CD14-positive monocyte (primary cell): ENCODE measurements around the gene NUBP2. TPM values are rescaled to one million over a fixed set of nuclear protein-coding genes. Genes with fewer than 3 reads are reported as not detected.

Experiments
- DNase-seq, 3 donors: peaks; one replicate each; pipeline ENCODE4 v3.0.0-alpha.2; 2011 to 2022
- H2AFZ ChIP-seq: 2 replicates; pipeline ENCODE4 v1.6.0; 2012; ENCODE audit warnings: mild to moderate bottlenecking, low read depth, low read length, inconsistent platforms; ENCODE audit not compliant: insufficient read depth, poor library complexity, severe bottlenecking
- H3K27ac ChIP-seq, 2 donors: 1 replicate in 1 of 2; 2 replicates in 1 of 2; pipeline ENCODE4 v1.5.1; 2012 to 2013; ENCODE audit warnings: low read length in 2 of 2, control low read depth in 1 of 2, inconsistent platforms in 1 of 2, low read depth in 1 of 2, mild to moderate bottlenecking in 1 of 2
- H3K27me3 ChIP-seq, 2 donors: one replicate each; pipeline versions ENCODE4 v1.6.0 to v1.6.1; 2011 to 2013; ENCODE audit warnings: low read length in 2 of 2; ENCODE audit not compliant: control insufficient read depth in 2 of 2, insufficient read depth in 2 of 2
- H3K36me3 ChIP-seq, 2 donors: replicated peaks in 1 of 2; 1 replicate in 1 of 2; 2 replicates in 1 of 2; pipeline versions ENCODE4 v1.5.1 to v1.6.1; 2012 to 2013; ENCODE audit warnings: low read length in 2 of 2, control low read depth in 1 of 2, inconsistent platforms in 1 of 2, mild to moderate bottlenecking in 1 of 2; ENCODE audit not compliant: insufficient read depth in 2 of 2, control insufficient read depth in 1 of 2
- H3K4me1 ChIP-seq, 2 donors: 1 replicate in 1 of 2; 2 replicates in 1 of 2; pipeline versions ENCODE4 v1.5.1 to v1.6.1; 2012 to 2013; ENCODE audit warnings: low read length in 2 of 2, control low read depth in 1 of 2, inconsistent platforms in 1 of 2, mild to moderate bottlenecking in 1 of 2, moderate library complexity in 1 of 2; ENCODE audit not compliant: insufficient read depth in 2 of 2, control insufficient read depth in 1 of 2
- H3K4me2 ChIP-seq: replicated peaks from 2 replicates; pipeline ENCODE3; 2012; ENCODE audit warnings: low read length, moderate library complexity, mild to moderate bottlenecking; ENCODE audit not compliant: poor library complexity, severe bottlenecking; ENCODE audit errors: extremely low read depth
- H3K4me3 ChIP-seq, 3 experiments: fragments of 200-600 bp in 1 of 3; sonication (generic) in 1 of 3; replicated peaks in 1 of 3; 1 replicate in 2 of 3; 2 replicates in 1 of 3; pipeline ENCODE4 v1.5.1; 2011 to 2013; ENCODE audit warnings: low read length in 3 of 3, mild to moderate bottlenecking in 3 of 3, control low read depth in 2 of 3, low read depth in 2 of 3, inconsistent platforms in 1 of 3, moderate library complexity in 1 of 3
- H3K79me2 ChIP-seq: 2 replicates; pipeline ENCODE4 v1.6.0; 2012; ENCODE audit warnings: mild to moderate bottlenecking, control low read depth, inconsistent platforms, low read length, moderate library complexity; ENCODE audit not compliant: insufficient read depth
- H3K9ac ChIP-seq: 2 replicates; pipeline ENCODE4 v1.6.0; 2017; ENCODE audit warnings: low read length, mild to moderate bottlenecking; ENCODE audit not compliant: insufficient read depth, poor library complexity, severe bottlenecking
- H3K9me3 ChIP-seq, 2 donors: replicated peaks in 1 of 2; 1 replicate in 1 of 2; 2 replicates in 1 of 2; pipeline versions ENCODE4 v1.5.1 to v1.6.1; 2012 to 2013; ENCODE audit warnings: low read length in 2 of 2, control low read depth in 1 of 2; ENCODE audit not compliant: control insufficient read depth in 1 of 2, insufficient read depth in 1 of 2
- H4K20me1 ChIP-seq: 2 replicates; pipeline ENCODE4 v1.6.0; 2012; ENCODE audit warnings: mild to moderate bottlenecking, low read length, control low read depth, moderate library complexity; ENCODE audit not compliant: insufficient read depth
- H3K27ac Mint-ChIP-seq, 7 donors: one replicate each; pipeline ENCODE4 v1.8.0; 2020; ENCODE audit warnings: mild to moderate bottlenecking in 7 of 7, mixed read lengths in 7 of 7, moderate library complexity in 6 of 7, inconsistent platforms in 2 of 7
- H3K27me3 Mint-ChIP-seq, 3 donors: one replicate each; pipeline ENCODE4 v1.8.0; 2021 to 2022; ENCODE audit warnings: low read depth in 3 of 3, mild to moderate bottlenecking in 3 of 3, mixed read lengths in 3 of 3, moderate library complexity in 3 of 3, inconsistent platforms in 1 of 3
- H3K36me3 Mint-ChIP-seq, 2 donors: one replicate each; pipeline ENCODE4 v1.8.0; 2020; ENCODE audit warnings: mixed read lengths in 2 of 2, inconsistent platforms in 1 of 2, mild to moderate bottlenecking in 1 of 2
- H3K4me1 Mint-ChIP-seq: one replicate; pipeline ENCODE4 v1.8.0; 2020; ENCODE audit warnings: mild to moderate bottlenecking, mixed read lengths
- H3K4me3 Mint-ChIP-seq, 2 donors: one replicate each; pipeline ENCODE4 v1.8.0; 2020; ENCODE audit warnings: mild to moderate bottlenecking in 2 of 2, mixed read lengths in 2 of 2, moderate library complexity in 1 of 2
- H3K9me3 Mint-ChIP-seq, 7 donors: one replicate each; pipeline ENCODE4 v1.8.0; 2020 to 2022; ENCODE audit warnings: mixed read lengths in 7 of 7, mild to moderate bottlenecking in 6 of 7, moderate library complexity in 6 of 7, inconsistent platforms in 2 of 7
- WGBS: methylation state at CpG from one replicate; pipeline ENCODE4 v1.1.5; 2013; ENCODE audit warnings: missing lambda C conversion rate; ENCODE audit not compliant: insufficient coverage; 5-methylcytosine and 5-hydroxymethylcytosine counted together
- intact Hi-C, 2 donors: fragments of 100-400 bp; cut with micrococcal nuclease; formaldehyde crosslinking; loops; one replicate each; pipeline versions ENCODE4 v1.15.0 to v1.15.1; 2023
- polyA plus RNA-seq, 3 donors: library from polyadenylated mRNA; depleted of rRNA in 1 of 3; unstranded in 2 of 3; stranded (reverse) in 1 of 3; fragments of 300-500 nt in 2 of 3; fragments of >200 nt in 1 of 3; fragmentation: Illumina TruSeq in 2 of 3; gene quantifications; 1 replicate in 2 of 3; 2 replicates in 1 of 3; pipeline ENCODE4 v1.2.3, GENCODE V29; 2012 to 2021
- TF ChIP-seq, protein P1 (sequence below): fragments of 200-600 bp; IDR thresholded peaks from one replicate; pipeline ENCODE4 v1.8.0; 2022; ENCODE audit warnings: antibody characterized with exemption, mild to moderate bottlenecking

Gene NUBP2
- polyA plus RNA-seq, 3 donors: 34.4 to 69.5 (median 57.9) TPM

DNA sequence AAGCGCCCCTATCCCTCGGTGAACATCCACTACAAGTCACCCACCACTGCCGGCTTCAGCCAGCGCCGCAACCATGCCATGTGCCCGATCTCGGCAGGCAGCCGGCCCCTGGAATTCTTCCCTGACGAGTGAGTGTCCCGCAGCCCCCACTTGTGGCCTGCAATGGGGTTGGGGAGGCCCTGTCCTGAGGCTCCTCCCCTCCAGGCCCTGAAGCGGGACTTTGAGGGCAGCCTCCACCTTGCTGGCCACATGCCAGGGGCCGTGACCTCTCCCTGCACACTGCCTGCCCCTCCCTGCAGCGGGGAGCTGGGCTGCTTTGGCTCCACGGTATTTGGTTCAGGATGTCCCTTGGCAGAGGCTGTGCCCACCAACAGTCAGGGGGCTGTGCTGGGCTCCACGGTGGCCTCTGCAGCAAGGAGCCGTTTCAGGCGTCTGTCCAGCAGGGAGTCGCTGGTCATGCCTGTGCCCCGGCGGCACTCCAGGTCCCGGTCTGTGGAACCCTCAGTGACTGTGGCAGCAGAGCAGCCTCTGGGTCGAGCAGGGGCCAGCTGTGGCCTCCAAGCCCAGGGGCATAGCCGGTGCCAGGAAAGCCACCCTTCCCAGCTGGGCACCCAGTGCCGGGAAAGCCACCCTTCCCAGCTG, 19.8 kb upstream of the NUBP2 start:
- Histone ChIP-seq H3K9ac (no peak overlapping the region), H3K9me3 (no peaks in the 10 kb centered on the region), H3K4me2 (no peak overlapping the region), H3K27ac (no peak overlapping the region), H3K4me3 (no peak overlapping the region), H3K79me2 (no peaks in the 10 kb centered on the region), H3K36me3 (peaks cover 91 to 95% of the 10 kb centered on the region in 2 donors), H4K20me1 (peaks cover 15% of the 10 kb centered on the region), H3K27me3 (no peaks in the 10 kb centered on the region), H2AFZ (no peak overlapping the region), H3K4me1 (no peaks in the 10 kb centered on the region)
- Mint-ChIP-seq H3K36me3 (peaks cover 49 to 85% of the 10 kb centered on the region in 2 donors), H3K27me3 (peaks cover 0 to 3% (median 2%) of the 10 kb centered on the region in 3 donors), H3K9me3 (peaks cover 0 to 2% (median 0%) of the 10 kb centered on the region in 7 donors), H3K4me1 (no peaks in the 10 kb centered on the region), H3K4me3 (no peak overlapping the region), H3K27ac (peak overlapping the region in 1 of 7 donors; percentile 26)
- TF ChIP-seq, protein P1, sequence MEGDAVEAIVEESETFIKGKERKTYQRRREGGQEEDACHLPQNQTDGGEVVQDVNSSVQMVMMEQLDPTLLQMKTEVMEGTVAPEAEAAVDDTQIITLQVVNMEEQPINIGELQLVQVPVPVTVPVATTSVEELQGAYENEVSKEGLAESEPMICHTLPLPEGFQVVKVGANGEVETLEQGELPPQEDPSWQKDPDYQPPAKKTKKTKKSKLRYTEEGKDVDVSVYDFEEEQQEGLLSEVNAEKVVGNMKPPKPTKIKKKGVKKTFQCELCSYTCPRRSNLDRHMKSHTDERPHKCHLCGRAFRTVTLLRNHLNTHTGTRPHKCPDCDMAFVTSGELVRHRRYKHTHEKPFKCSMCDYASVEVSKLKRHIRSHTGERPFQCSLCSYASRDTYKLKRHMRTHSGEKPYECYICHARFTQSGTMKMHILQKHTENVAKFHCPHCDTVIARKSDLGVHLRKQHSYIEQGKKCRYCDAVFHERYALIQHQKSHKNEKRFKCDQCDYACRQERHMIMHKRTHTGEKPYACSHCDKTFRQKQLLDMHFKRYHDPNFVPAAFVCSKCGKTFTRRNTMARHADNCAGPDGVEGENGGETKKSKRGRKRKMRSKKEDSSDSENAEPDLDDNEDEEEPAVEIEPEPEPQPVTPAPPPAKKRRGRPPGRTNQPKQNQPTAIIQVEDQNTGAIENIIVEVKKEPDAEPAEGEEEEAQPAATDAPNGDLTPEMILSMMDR: no peak
- no peak for DNase-seq
- intact Hi-C loops: no loop called here
- WGBS: 95% methylated on average over 18 of the region's 24 CpGs

DNA sequence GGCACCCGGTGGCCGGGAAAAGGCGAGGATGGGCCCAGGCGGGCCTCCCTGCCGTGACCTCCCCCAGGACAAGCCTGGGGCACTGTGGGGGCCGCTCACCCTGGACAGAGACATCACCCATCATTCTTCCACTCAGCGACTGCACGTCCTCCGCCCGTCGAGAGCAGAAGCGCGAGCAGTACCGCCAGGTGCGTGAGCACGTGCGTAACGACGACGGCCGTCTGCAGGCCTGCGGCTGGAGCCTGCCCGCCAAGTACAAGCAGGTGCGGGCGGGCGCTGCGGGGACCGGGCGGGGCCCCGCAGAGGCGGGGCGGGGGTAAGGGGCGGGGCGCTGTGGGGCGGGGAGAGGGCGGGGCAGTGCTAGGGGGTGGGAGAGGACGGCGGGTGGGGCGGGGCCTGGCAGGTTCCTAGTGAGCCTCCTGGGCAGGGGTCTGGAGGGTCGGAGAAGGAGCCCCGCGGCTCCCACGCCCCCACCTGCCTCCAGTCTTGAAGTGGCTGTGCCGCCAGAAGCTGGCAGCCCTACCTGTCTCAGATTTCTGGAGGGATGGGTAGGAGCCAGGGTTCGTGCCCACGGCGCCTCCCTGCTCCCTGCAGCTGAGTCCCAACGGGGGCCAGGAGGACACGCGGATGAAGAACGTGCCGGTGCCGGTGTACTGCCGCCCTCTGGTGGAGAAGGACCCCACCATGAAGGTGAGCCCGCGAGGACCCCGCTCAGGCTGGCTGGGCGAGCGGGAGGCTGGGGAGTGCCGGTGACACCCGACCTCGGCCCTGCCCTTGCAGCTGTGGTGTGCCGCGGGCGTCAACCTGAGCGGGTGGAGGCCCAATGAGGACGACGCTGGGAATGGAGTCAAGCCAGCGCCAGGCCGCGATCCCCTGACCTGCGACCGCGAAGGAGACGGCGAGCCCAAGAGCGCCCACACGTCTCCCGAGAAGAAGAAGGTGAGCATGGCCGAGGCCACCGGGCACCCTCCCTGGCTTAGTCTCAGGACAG, 18.9 kb upstream of the NUBP2 start:
- no peak overlapping the region for H2AFZ ChIP-seq
- intact Hi-C loops: no loop called here
- Mint-ChIP-seq H3K4me1 (no peaks in the 10 kb centered on the region), H3K36me3 (peaks cover 51 to 88% of the 10 kb centered on the region in 2 donors), H3K4me3 (no peak overlapping the region), H3K27me3 (peaks cover 0 to 3% (median 2%) of the 10 kb centered on the region in 3 donors), H3K9me3 (peaks cover 0 to 2% (median 0%) of the 10 kb centered on the region in 7 donors), H3K27ac (no peak overlapping the region)
- H3K36me3 ChIP-seq: peaks cover 92 to 95% of the 10 kb centered on the region in 2 donors
- TF ChIP-seq, protein P1: no peak
- H3K4me2 ChIP-seq: no peak overlapping the region
- no peaks in the 10 kb centered on the region for H3K79me2 ChIP-seq
- no peaks in the 10 kb centered on the region for H3K27me3 ChIP-seq
- no peak for DNase-seq
- no peak overlapping the region for H3K27ac ChIP-seq
- peaks cover 22% of the 10 kb centered on the region for H4K20me1 ChIP-seq
- H3K9me3 ChIP-seq: no peaks in the 10 kb centered on the region
- H3K4me1 ChIP-seq: no peaks in the 10 kb centered on the region
- no peak overlapping the region for H3K9ac ChIP-seq
- no peak overlapping the region for H3K4me3 ChIP-seq
- WGBS: 94% methylated on average over 55 of the region's 81 CpGs
